HG03378 (cell line): ENCODE measurements around the gene HSP90AB1.
A peak's percentile ranks its signal among the peaks of the same experiment; 100 is the strongest.

Experiments
- ATAC-seq: cut with Tn5 transposase; IDR thresholded peaks from one replicate; pipeline ENCODE4 v1.9.1; 2021; ENCODE audit warnings: mild to moderate bottlenecking, moderate library complexity; ENCODE audit not compliant: unreplicated experiment

The HSP90AB1 gene

GRCh38 chr6:44265007-44265721, 18.3 kb downstream of the HSP90AB1 start, which contains the start of gene NFKBIE:
NFKBIE (minus strand) TSS chr6:44265551; CDS start chr6:44265346, 205 bp downstream.
- peak; percentile 23 for ATAC-seq

- no peak for ATAC-seq
Observed at GRCh38 chr6:44265722-44266233, 18.9 kb downstream of the HSP90AB1 start.

- peak; percentile 28 for ATAC-seq
Observed at GRCh38 chr6:44266347-44266746, 19.4 kb downstream of the HSP90AB1 start.

GRCh38 chr6:44267252-44267651, 20.4 kb downstream of the HSP90AB1 start:
- no peak for ATAC-seq

- no peak for ATAC-seq
Observed at GRCh38 chr6:44268095-44268628, 21.3 kb downstream of the HSP90AB1 start.

- ATAC-seq = no peak
Observed at GRCh38 chr6:44269178-44269920, 22.4 kb downstream of the HSP90AB1 start.

GRCh38 chr6:44269921-44270525, 23.1 kb downstream of the HSP90AB1 start, which contains the start of gene TMEM151B:
TMEM151B (plus strand) TSS chr6:44270450; CDS start chr6:44270743, 293 bp downstream.
- ATAC-seq = no peak

- ATAC-seq = no peak
Observed at GRCh38 chr6:44270526-44271405, 23.9 kb downstream of the HSP90AB1 start.

GRCh38 chr6:44271406-44271723, 24.5 kb downstream of the HSP90AB1 start:
- no peak for ATAC-seq

- no peak for ATAC-seq
Observed at GRCh38 chr6:44271914-44272313, 25.0 kb downstream of the HSP90AB1 start.

- no peak for ATAC-seq
Observed at GRCh38 chr6:44272529-44272928, 25.6 kb downstream of the HSP90AB1 start.

- no peak for ATAC-seq
Observed at GRCh38 chr6:44272999-44273566, 26.2 kb downstream of the HSP90AB1 start.

GRCh38 chr6:44273617-44274016, 26.7 kb downstream of the HSP90AB1 start:
- ATAC-seq = no peak

GRCh38 chr6:44275271-44275748, 28.4 kb downstream of the HSP90AB1 start:
- ATAC-seq = no peak

GRCh38 chr6:44275749-44276648, 29.1 kb downstream of the HSP90AB1 start:
- no peak for ATAC-seq

GRCh38 chr6:44276667-44277640, 30.1 kb downstream of the HSP90AB1 start:
- no peak for ATAC-seq

- no peak for ATAC-seq
Observed at GRCh38 chr6:44277763-44278162, 30.9 kb downstream of the HSP90AB1 start.

- ATAC-seq = no peak
Observed at GRCh38 chr6:44278315-44278714, 31.4 kb downstream of the HSP90AB1 start.
